Esophagus muscularis mucosa (tissue), 4 donors: ENCODE measurements around the gene ZFP1.

Experiments
- EP300 ChIP-seq: sonication (generic); formaldehyde crosslinking; IDR thresholded peaks from one replicate; pipeline ENCODE4 v1.6.1; 2017; ENCODE audit warnings: antibody characterized with exemption
- POLR2A ChIP-seq: fragments of 450-650 bp; IDR thresholded peaks from one replicate; pipeline ENCODE4 v1.6.1; 2017; ENCODE audit warnings: antibody characterized with exemption, moderate library complexity, mild to moderate bottlenecking, low read depth
- TF ChIP-seq, protein P1 (sequence below), 3 experiments: fragments of 200-600 bp in 2 of 3; fragments of 450-650 bp in 1 of 3; sonication (generic) in 2 of 3; IDR thresholded peaks; one replicate each; pipeline ENCODE4 v1.5.1; 2017 to 2019; ENCODE audit warnings: antibody characterized with exemption in 3 of 3, mild to moderate bottlenecking in 2 of 3, moderate library complexity in 1 of 3

DNA sequence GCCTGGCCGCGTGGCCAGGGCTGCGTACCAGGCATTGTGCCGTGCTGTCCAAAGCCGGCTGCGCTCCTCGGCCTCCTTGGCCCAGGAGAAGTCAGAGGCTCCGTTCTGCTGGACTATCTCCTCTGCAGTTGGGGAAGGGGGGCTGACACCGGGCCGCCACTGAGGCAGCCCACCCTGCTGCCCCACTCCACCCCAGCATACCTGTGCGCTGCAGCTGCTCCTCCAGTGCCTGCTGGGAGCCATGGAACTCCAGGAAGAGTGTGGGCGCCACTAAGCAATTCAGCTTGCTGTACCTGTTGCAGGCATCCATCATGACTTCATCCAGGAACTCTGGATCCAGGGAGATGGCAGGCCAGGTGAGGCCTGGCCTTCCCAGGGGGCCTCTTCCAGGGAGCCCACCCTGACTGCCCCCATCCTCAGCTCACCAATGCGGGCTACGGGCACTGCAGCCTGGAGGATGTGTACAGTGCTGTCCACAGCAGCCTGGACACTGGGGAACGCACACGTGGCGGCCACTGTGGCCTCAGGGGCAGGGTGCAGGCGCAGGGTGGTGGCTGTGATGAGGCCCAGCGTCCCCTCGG is 34.7 kb upstream of the ZFP1 start:
- TF ChIP-seq, protein P1, sequence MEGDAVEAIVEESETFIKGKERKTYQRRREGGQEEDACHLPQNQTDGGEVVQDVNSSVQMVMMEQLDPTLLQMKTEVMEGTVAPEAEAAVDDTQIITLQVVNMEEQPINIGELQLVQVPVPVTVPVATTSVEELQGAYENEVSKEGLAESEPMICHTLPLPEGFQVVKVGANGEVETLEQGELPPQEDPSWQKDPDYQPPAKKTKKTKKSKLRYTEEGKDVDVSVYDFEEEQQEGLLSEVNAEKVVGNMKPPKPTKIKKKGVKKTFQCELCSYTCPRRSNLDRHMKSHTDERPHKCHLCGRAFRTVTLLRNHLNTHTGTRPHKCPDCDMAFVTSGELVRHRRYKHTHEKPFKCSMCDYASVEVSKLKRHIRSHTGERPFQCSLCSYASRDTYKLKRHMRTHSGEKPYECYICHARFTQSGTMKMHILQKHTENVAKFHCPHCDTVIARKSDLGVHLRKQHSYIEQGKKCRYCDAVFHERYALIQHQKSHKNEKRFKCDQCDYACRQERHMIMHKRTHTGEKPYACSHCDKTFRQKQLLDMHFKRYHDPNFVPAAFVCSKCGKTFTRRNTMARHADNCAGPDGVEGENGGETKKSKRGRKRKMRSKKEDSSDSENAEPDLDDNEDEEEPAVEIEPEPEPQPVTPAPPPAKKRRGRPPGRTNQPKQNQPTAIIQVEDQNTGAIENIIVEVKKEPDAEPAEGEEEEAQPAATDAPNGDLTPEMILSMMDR (IDR thresholded peaks at IDR 0.05): no peak
- TF ChIP-seq POLR2A (no peak), EP300 (no peak)
